K562 (cell line): Measurements from ENCODE around the gene ANKRD11. TPM values are rescaled to one million over a fixed set of nuclear protein-coding genes. Genes with fewer than 3 reads are reported as not detected.

Experiments used
- NKRF ChIP-seq: fragments of 450-650 bp; IDR thresholded peaks from 2 replicates; pipeline ENCODE4 v1.6.1; 2016; ENCODE audit warnings: borderline replicate concordance
- ZNF318 ChIP-seq, 2 experiments: fragments of 450-650 bp; IDR thresholded peaks; 2 replicates each; pipeline ENCODE4 v1.6.1; 2016; ENCODE audit warnings: mild to moderate bottlenecking in 2 of 2, borderline replicate concordance in 1 of 2, low read depth in 1 of 2, moderate library complexity in 1 of 2
- polyA plus RNA-seq, 8 experiments: library from polyadenylated mRNA; depleted of rRNA in 4 of 8; stranded (reverse) in 5 of 8; unstranded in 3 of 8; fragments of >200 nt; fragmentation: Nextera tagmentation in 2 of 8; fragmentation: Illumina TruSeq in 1 of 8; extraction: Ambion mirVana in 2 of 8; extraction: Trizol in 1 of 8; gene quantifications; 2 replicates each; pipeline versions ENCODE4 v1.2.1 to v1.2.3, GENCODE V29; 2011 to 2014; ENCODE audit warnings: inconsistent platforms in 1 of 8, missing spikeins in 1 of 8
- total RNA-seq, 7 experiments: library from RNA; depleted of rRNA in 6 of 7; stranded (reverse); fragments of >200 nt in 6 of 7; fragmentation: Illumina TruSeq in 2 of 7; extraction: Trizol in 2 of 7; gene quantifications; 2 replicates each; pipeline versions ENCODE4 v1.2.1 to v1.2.3, GENCODE V29; 2011 to 2021; ENCODE audit warnings: low replicate concordance in 1 of 7
- TF ChIP-seq, protein P1 (sequence below): fragments of 450-650 bp; IDR thresholded peaks from 2 replicates; pipeline ENCODE4 v1.6.1; 2016; ENCODE audit warnings: missing biosample characterization, missing genetic modification characterization
- TF ChIP-seq, protein P2 (sequence below): sonication (generic); formaldehyde crosslinking; IDR thresholded peaks from 2 replicates; pipeline ENCODE4 v1.8.0; 2023; ENCODE audit warnings: missing genetic modification reagents, mild to moderate bottlenecking, borderline replicate concordance

Gene ANKRD11
- total and polyA plus RNA-seq, 9 of the 15 experiments (the other 6 are each of a cell fraction or from before 2014, with no cell fraction given) = 4.7 to 126 (median 31.7) TPM

DNA sequence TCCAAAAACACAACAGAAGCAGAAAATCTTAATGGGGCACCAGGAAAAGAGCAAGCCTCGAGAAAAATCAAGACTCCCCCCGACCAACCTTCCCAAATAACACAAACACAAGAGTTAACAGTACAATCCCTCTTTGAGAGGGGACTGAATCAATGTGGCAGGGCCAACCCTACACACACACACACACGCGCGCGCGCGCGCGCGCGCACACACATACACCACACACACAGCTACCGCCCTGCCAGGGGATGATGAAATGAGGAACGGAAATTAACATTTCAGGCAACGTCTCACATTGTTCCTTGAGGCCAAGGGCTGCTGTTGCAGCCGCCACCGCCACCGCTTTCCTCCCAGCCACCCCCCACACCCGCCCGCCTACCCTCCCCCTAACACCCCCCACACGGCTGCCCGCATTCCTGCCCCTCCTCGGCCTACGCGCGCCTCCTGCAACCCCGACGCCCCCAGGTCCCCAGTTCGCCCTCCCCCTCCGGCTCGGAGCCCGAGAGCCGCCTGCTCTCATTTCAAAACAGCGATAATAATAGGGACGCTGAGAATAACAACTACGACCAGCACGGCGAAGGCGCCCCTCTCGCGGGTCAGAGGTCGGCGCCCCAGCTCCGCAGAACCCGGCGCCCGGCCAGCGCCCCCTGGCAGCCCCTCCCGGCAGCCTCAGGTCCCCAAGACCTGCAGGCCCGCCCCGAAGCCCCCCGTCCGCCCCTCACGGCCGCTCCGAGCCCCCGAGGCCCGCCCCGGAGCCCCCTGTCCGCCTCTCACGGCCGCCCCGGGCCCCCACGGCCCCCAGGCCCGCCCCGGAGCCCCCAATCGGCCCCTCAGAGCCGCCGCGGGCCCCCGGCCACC, 1.1 kb downstream of the ANKRD11 start (continued):
- TF ChIP-seq, protein P1, sequence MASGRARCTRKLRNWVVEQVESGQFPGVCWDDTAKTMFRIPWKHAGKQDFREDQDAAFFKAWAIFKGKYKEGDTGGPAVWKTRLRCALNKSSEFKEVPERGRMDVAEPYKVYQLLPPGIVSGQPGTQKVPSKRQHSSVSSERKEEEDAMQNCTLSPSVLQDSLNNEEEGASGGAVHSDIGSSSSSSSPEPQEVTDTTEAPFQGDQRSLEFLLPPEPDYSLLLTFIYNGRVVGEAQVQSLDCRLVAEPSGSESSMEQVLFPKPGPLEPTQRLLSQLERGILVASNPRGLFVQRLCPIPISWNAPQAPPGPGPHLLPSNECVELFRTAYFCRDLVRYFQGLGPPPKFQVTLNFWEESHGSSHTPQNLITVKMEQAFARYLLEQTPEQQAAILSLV (tag) = peak; percentile 36; the same call in 1 of the 2 replicates
- TF ChIP-seq ZNF318 (IDR thresholded peaks at IDR 0.05; ENCODE audit: borderline replicate concordance in 1 of 2, low read depth in 1 of 2) (peak in 1 of 2 experiments; percentile 60; a peak in 1 of 4 replicates), NKRF (peak; percentile 75)
- TF ChIP-seq, protein P2, sequence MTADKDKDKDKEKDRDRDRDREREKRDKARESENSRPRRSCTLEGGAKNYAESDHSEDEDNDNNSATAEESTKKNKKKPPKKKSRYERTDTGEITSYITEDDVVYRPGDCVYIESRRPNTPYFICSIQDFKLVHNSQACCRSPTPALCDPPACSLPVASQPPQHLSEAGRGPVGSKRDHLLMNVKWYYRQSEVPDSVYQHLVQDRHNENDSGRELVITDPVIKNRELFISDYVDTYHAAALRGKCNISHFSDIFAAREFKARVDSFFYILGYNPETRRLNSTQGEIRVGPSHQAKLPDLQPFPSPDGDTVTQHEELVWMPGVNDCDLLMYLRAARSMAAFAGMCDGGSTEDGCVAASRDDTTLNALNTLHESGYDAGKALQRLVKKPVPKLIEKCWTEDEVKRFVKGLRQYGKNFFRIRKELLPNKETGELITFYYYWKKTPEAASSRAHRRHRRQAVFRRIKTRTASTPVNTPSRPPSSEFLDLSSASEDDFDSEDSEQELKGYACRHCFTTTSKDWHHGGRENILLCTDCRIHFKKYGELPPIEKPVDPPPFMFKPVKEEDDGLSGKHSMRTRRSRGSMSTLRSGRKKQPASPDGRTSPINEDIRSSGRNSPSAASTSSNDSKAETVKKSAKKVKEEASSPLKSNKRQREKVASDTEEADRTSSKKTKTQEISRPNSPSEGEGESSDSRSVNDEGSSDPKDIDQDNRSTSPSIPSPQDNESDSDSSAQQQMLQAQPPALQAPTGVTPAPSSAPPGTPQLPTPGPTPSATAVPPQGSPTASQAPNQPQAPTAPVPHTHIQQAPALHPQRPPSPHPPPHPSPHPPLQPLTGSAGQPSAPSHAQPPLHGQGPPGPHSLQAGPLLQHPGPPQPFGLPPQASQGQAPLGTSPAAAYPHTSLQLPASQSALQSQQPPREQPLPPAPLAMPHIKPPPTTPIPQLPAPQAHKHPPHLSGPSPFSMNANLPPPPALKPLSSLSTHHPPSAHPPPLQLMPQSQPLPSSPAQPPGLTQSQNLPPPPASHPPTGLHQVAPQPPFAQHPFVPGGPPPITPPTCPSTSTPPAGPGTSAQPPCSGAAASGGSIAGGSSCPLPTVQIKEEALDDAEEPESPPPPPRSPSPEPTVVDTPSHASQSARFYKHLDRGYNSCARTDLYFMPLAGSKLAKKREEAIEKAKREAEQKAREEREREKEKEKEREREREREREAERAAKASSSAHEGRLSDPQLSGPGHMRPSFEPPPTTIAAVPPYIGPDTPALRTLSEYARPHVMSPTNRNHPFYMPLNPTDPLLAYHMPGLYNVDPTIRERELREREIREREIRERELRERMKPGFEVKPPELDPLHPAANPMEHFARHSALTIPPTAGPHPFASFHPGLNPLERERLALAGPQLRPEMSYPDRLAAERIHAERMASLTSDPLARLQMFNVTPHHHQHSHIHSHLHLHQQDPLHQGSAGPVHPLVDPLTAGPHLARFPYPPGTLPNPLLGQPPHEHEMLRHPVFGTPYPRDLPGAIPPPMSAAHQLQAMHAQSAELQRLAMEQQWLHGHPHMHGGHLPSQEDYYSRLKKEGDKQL = no peak
